Adrenal gland (tissue), 12 donors: ENCODE measurements around the gene DIPK1B. TPM values are rescaled to one million over a fixed set of nuclear protein-coding genes. Genes with fewer than 3 reads are reported as not detected.

Experiments
- DNase-seq, 7 donors: peaks; one replicate each; pipeline ENCODE4 v3.0.0-alpha.2; 2019 to 2020
- H3K27ac ChIP-seq, 5 donors: fragments of 200-600 bp; sonication (generic) in 4 of 5; 1 replicate in 3 of 5; 2 replicates in 2 of 5; pipeline versions ENCODE4 v1.5.1 to v1.8.0; 2016 to 2020; ENCODE audit warnings: mild to moderate bottlenecking in 1 of 5
- H3K27me3 ChIP-seq: fragments of 200-600 bp; 2 replicates; pipeline ENCODE4 v1.8.0; 2021
- H3K36me3 ChIP-seq, 2 donors: fragments of 200-600 bp; replicated peaks in 1 of 2; 1 replicate in 1 of 2; 2 replicates in 1 of 2; pipeline versions ENCODE4 v1.5.1 to v1.8.0; 2018 to 2022
- H3K4me1 ChIP-seq, 2 donors: fragments of 200-600 bp; replicated peaks in 1 of 2; 1 replicate in 1 of 2; 2 replicates in 1 of 2; pipeline versions ENCODE4 v1.5.1 to v1.8.0; 2018 to 2021
- H3K4me3 ChIP-seq, 4 donors: fragments of 200-600 bp; sonication (generic) in 3 of 4; one replicate each; pipeline ENCODE4 v1.5.1; 2016 to 2018
- H3K9me3 ChIP-seq, 3 donors: fragments of 200-600 bp; sonication (generic) in 1 of 3; replicated peaks in 1 of 3; 1 replicate in 2 of 3; 2 replicates in 1 of 3; pipeline versions ENCODE4 v1.5.1 to v1.8.0; 2016 to 2021
- CTCF ChIP-seq, 6 experiments: fragments of 450-650 bp in 4 of 6; fragments of 200-600 bp in 2 of 6; sonication (generic) in 1 of 6; IDR thresholded peaks; 1 replicate in 5 of 6; 2 replicates in 1 of 6; pipeline versions ENCODE4 v1.5.1 to v1.8.0; 2016 to 2021; ENCODE audit warnings: antibody characterized with exemption in 6 of 6, mild to moderate bottlenecking in 2 of 6, moderate library complexity in 1 of 6
- POLR2A ChIP-seq, 2 donors: fragments of 450-650 bp; IDR thresholded peaks; one replicate each; pipeline ENCODE4 v1.6.1; 2017; ENCODE audit warnings: antibody characterized with exemption in 2 of 2, mild to moderate bottlenecking in 2 of 2, moderate library complexity in 1 of 2
- WGBS, 4 donors: extraction: QIAGEN DNeasy Blood & Tissue Kit in 2 of 4; methylation state at CpG; one replicate each; pipeline versions ENCODE4 v1.1.5 to v1.1.7; 2013 to 2017; 5-methylcytosine and 5-hydroxymethylcytosine counted together
- intact Hi-C, 2 donors: fragments of 100-400 bp; cut with DNase I; formaldehyde crosslinking; loops; one replicate each; pipeline versions ENCODE4 v1.14.1 to v1.15.0; 2022 to 2023
- polyA plus RNA-seq, 3 donors: library from polyadenylated mRNA; stranded (reverse); fragments of 200-250 nt in 2 of 3; fragments of 350-450 nt in 1 of 3; fragmentation: Illumina TruSeq in 1 of 3; extraction: RNeasy Lipid Tissue Mini Kit (QIAGEN cat#74804) in 1 of 3; gene quantifications; one replicate each; pipeline ENCODE4 v1.2.3, GENCODE V29; 2013 to 2014
- total RNA-seq, 9 donors: library from RNA; depleted of rRNA in 4 of 9; stranded (reverse); fragments of >200 nt in 4 of 9; fragments of 120-200 nt in 1 of 9; fragmentation: NEBNext Ultra II Directional in 1 of 9; extraction: Animal tissue kit (Norgen Biotek cat#: 25700) in 1 of 9; gene quantifications; one replicate each; pipeline versions ENCODE4 v1.1.0 to v1.2.4, GENCODE V29; 2013 to 2023
- donor health status: healthy with polysubstance abuse.
- donor health status: Bipolar disorder and iron deficiency.
- donor health status: DM: yes; HTN: yes; CAD: no.
- donor health status: DM: no; HTN: no; CAD: no.
- donor health status: DM: no; HTN: no; CAD: no.
- donor health status: DM: yes; HTN: yes; CAD: no.

Gene DIPK1B
- total and polyA plus RNA-seq, 12 donors = 1.4 to 19.2 (median 8.3) TPM

GRCh38 chr9:136726118-136726517 lies 13.7 kb downstream of the DIPK1B start:
- Histone ChIP-seq H3K36me3 (peaks cover 0 to 41% of the 10 kb centered on the region in 2 donors), H3K27ac (no peak overlapping the region), H3K4me1 (peaks cover 21 to 29% of the 10 kb centered on the region in 2 donors), H3K4me3 (no peak overlapping the region), H3K27me3 (no peaks in the 10 kb centered on the region), H3K9me3 (no peaks in the 10 kb centered on the region)
- intact Hi-C loops = no loop called here
- no peak for DNase-seq
- WGBS, 4 donors = 51 to 81% (median 73%) methylated on average over 8 to 16 of the region's 16 CpGs
- TF ChIP-seq CTCF (IDR thresholded peaks at IDR 0.05) (no peak), POLR2A (IDR thresholded peaks at IDR 0.05) (no peak)

GRCh38 chr9:136726631-136727191 lies 14.3 kb downstream of the DIPK1B start:
- peaks cover 0 to 41% of the 10 kb centered on the region in 2 donors for H3K36me3 ChIP-seq
- 33 to 40% (median 36%) methylated on average over 18 of the region's 18 CpGs for WGBS, 4 donors
- H3K27me3 ChIP-seq = no peaks in the 10 kb centered on the region
- peaks cover 21 to 29% of the 10 kb centered on the region in 2 donors for H3K4me1 ChIP-seq
- peak in 1 of 7 donors; percentile 66 for DNase-seq
- peak overlapping the region in 2 of 4 donors; percentile 48 to 84 for H3K4me3 ChIP-seq
- H3K9me3 ChIP-seq = no peaks in the 10 kb centered on the region
- H3K27ac ChIP-seq = no peak overlapping the region
- intact Hi-C loops = no loop called here
- peak in 4 of 6 experiments; percentile 12 to 29 (median 20) for TF ChIP-seq CTCF (IDR thresholded peaks at IDR 0.05)
- TF ChIP-seq POLR2A (IDR thresholded peaks at IDR 0.05) = no peak

- 0% methylated on average over 66 of the region's 66 CpGs; no CpG with 5 or more reads in 2 of the 4 donors for WGBS, 4 donors
- Histone ChIP-seq H3K36me3 (peaks cover 0 to 32% of the 10 kb centered on the region in 2 donors), H3K27ac (peak overlapping the region in 3 of 5 donors; percentile 38 to 62 (median 47)), H3K9me3 (no peaks in the 10 kb centered on the region), H3K27me3 (no peaks in the 10 kb centered on the region), H3K4me3 (peak overlapping the region; percentile 48 to 84 (median 64)), H3K4me1 (peaks cover 21 to 29% of the 10 kb centered on the region in 2 donors)
- intact Hi-C loops = no loop called here
- peak; percentile 87 to 95 (median 91) for DNase-seq
- peak; percentile 98 to 99 for TF ChIP-seq POLR2A (IDR thresholded peaks at IDR 0.05)
- TF ChIP-seq CTCF (IDR thresholded peaks at IDR 0.05) = peak; percentile 48 to 99 (median 82)
These were observed 15.7 kb downstream of the DIPK1B start for GRCh38 chr9:136728080-136728547.

- intact Hi-C loops = no loop called here
- Histone ChIP-seq H3K4me3 (peak overlapping the region in 3 of 4 donors; percentile 48 to 84 (median 73)), H3K36me3 (peaks cover 0 to 27% of the 10 kb centered on the region in 2 donors), H3K27ac (peak overlapping the region in 3 of 5 donors; percentile 20 to 47 (median 41)), H3K9me3 (no peaks in the 10 kb centered on the region), H3K27me3 (no peaks in the 10 kb centered on the region), H3K4me1 (peaks cover 21 to 29% of the 10 kb centered on the region in 2 donors)
- 3 to 8% (median 4%) methylated on average over 10 to 53 of the region's 53 CpGs; no CpG with 5 or more reads in 1 of the 4 donors for WGBS, 4 donors
- DNase-seq = peak in 3 of 7 donors; percentile 42 to 46 (median 43)
- TF ChIP-seq POLR2A (IDR thresholded peaks at IDR 0.05) = no peak
- TF ChIP-seq CTCF (IDR thresholded peaks at IDR 0.05) = no peak
These were observed 16.3 kb downstream of the DIPK1B start for GRCh38 chr9:136728548-136729123.
